Skeletal muscle cell (primary cell): Measurements from ENCODE around the gene TMEM135.
"Not testable (repeated sequence)": the region's sequence is repeated elsewhere in the genome, so short reads cannot be mapped to it uniquely, and the experiment has no call there.

Experiments
- DNase-seq: peaks from one replicate; pipeline ENCODE4 v3.0.0-alpha.2; 2010; ENCODE audit warnings: low read depth
- H3K4me3 ChIP-seq: 2 replicates; pipeline ENCODE4 v1.5.1; 2011; ENCODE audit warnings: low read depth, mild to moderate bottlenecking, control low read depth, low read length, moderate library complexity

The TMEM135 gene

GRCh38 chr11:87128372-87128771 is 90.6 kb downstream of the TMEM135 start:
- H3K4me3 ChIP-seq = no peak overlapping the region
- no peak for DNase-seq

- DNase-seq = no peak
- no peak overlapping the region for H3K4me3 ChIP-seq
Observed at GRCh38 chr11:87134524-87135106, 96.9 kb downstream of the TMEM135 start.

- no peak for DNase-seq
- H3K4me3 ChIP-seq = no peak overlapping the region
Observed at GRCh38 chr11:87136236-87136635, 98.5 kb downstream of the TMEM135 start.

GRCh38 chr11:87137711-87138110 is 100.0 kb downstream of the TMEM135 start:
- DNase-seq = peak; percentile 5

GRCh38 chr11:87139475-87139874 is 101.7 kb downstream of the TMEM135 start:
- no peak overlapping the region for H3K4me3 ChIP-seq
- no peak for DNase-seq

More at GRCh38 chr11:87137711-87138110, 100.0 kb downstream of the TMEM135 start:
- H3K4me3 ChIP-seq = no peak overlapping the region

- no peak overlapping the region for H3K4me3 ChIP-seq
- DNase-seq = no peak
Observed at GRCh38 chr11:87141322-87141721, 103.6 kb downstream of the TMEM135 start.

- H3K4me3 ChIP-seq = no peak overlapping the region
- no peak for DNase-seq
Observed at GRCh38 chr11:87141980-87142514, 104.3 kb downstream of the TMEM135 start.

- no peak overlapping the region for H3K4me3 ChIP-seq
- no peak for DNase-seq
Observed at GRCh38 chr11:87142594-87142993, 104.9 kb downstream of the TMEM135 start.

- DNase-seq = no peak
- no peak overlapping the region for H3K4me3 ChIP-seq
Observed at GRCh38 chr11:87143641-87144040, 105.9 kb downstream of the TMEM135 start.

- H3K4me3 ChIP-seq = no peak overlapping the region
- no peak for DNase-seq
Observed at GRCh38 chr11:87144252-87144651, 106.5 kb downstream of the TMEM135 start.

- no peak overlapping the region for H3K4me3 ChIP-seq
- DNase-seq = no peak
Observed at GRCh38 chr11:87148749-87149148, 111.0 kb downstream of the TMEM135 start.

GRCh38 chr11:87149782-87150181 is 112.0 kb downstream of the TMEM135 start:
- H3K4me3 ChIP-seq, DNase-seq: not testable (repeated sequence)

- DNase-seq = peak; percentile 8
- no peak overlapping the region for H3K4me3 ChIP-seq
Observed at GRCh38 chr11:87150936-87151335, 113.2 kb downstream of the TMEM135 start.

GRCh38 chr11:87154246-87154645 is 116.5 kb downstream of the TMEM135 start:
- no peak overlapping the region for H3K4me3 ChIP-seq
- no peak for DNase-seq

- H3K4me3 ChIP-seq = no peak overlapping the region
- no peak for DNase-seq
Observed at GRCh38 chr11:87156970-87157369, 119.2 kb downstream of the TMEM135 start.

- H3K4me3 ChIP-seq, DNase-seq: not testable (repeated sequence)
Observed at GRCh38 chr11:87169076-87169475, 131.3 kb downstream of the TMEM135 start.

GRCh38 chr11:87173185-87174039 is 135.7 kb downstream of the TMEM135 start:
- H3K4me3 ChIP-seq = no peak overlapping the region
- peak; percentile 33 for DNase-seq

- no peak for DNase-seq
- H3K4me3 ChIP-seq = no peak overlapping the region
Observed at GRCh38 chr11:87174870-87175269, 137.1 kb downstream of the TMEM135 start.

GRCh38 chr11:87176044-87176443 is 138.3 kb downstream of the TMEM135 start:
- no peak for DNase-seq

GRCh38 chr11:87179621-87180020 is 141.9 kb downstream of the TMEM135 start:
- H3K4me3 ChIP-seq = no peak overlapping the region
- no peak for DNase-seq

More at GRCh38 chr11:87176044-87176443, 138.3 kb downstream of the TMEM135 start:
- H3K4me3 ChIP-seq = no peak overlapping the region

GRCh38 chr11:87180742-87181141 is 143.0 kb downstream of the TMEM135 start:
- DNase-seq = peak; percentile 23
- no peak overlapping the region for H3K4me3 ChIP-seq
